ENCODE data around the gene EIF2S1. TPM values are rescaled to one million over a fixed set of nuclear protein-coding genes. Genes with fewer than 3 reads are reported as not detected.

EIF2S1 gene
- total RNA-seq, 1 donor from 2014 or later: 193 TPM

DNA sequence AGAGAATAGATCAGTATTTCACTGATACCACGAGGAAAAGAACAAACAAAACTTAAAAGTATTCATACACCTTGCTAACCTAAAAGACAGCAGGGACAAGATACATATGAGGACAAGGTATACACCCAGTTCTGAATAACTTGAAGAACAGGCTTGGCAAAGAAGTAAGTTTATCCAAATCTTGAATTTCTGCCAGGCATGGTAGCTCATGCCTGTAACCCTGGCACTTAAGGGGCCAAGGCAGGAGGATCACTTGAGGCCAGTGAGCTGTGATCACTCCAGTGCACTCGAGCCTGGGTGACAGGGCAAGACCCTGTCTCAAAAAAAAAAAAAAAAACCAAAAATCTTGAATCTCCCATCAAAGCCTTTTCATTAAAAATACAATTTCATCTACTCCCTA lies 25.0 kb downstream of the EIF2S1 start:
- H3K9ac ChIP-seq: no peak overlapping the region
- no peaks in the 10 kb centered on the region for H3K9me3 Mint-ChIP-seq
- H3K27me3 ChIP-seq: no peaks in the 10 kb centered on the region
- no peak overlapping the region for H3K27ac Mint-ChIP-seq
- H3K27me3 Mint-ChIP-seq (ENCODE audit: insufficient read depth, low read depth): no peaks in the 10 kb centered on the region
- H3K4me1 Mint-ChIP-seq: no peaks in the 10 kb centered on the region
- peaks cover 29% of the 10 kb centered on the region for H3K36me3 ChIP-seq
- DNase-seq (ENCODE audit: low spot score): no peak
- H3K4me3 Mint-ChIP-seq: no peak overlapping the region
- peaks cover 22% of the 10 kb centered on the region for H3K36me3 Mint-ChIP-seq
- no peak overlapping the region for H2AFZ ChIP-seq (replicated peaks)
- no peaks in the 10 kb centered on the region for H3K4me1 ChIP-seq
- H4K20me1 ChIP-seq (ENCODE audit: low read depth): no peaks in the 10 kb centered on the region
- no peak overlapping the region for H3K27ac ChIP-seq
- H3K79me2 ChIP-seq (ENCODE audit: low read depth): no peaks in the 10 kb centered on the region
- no peak for TF ChIP-seq EZH2phosphoT487 (IDR thresholded peaks at IDR 0.05)
- no peaks in the 10 kb centered on the region for H3K9me3 ChIP-seq (ENCODE audit: low read depth)
- no peak overlapping the region for H3K4me3 ChIP-seq
- no peak overlapping the region for H3K4me2 ChIP-seq
- no peaks in the 10 kb centered on the region for H3F3A ChIP-seq (ENCODE audit: low read depth)

DNA sequence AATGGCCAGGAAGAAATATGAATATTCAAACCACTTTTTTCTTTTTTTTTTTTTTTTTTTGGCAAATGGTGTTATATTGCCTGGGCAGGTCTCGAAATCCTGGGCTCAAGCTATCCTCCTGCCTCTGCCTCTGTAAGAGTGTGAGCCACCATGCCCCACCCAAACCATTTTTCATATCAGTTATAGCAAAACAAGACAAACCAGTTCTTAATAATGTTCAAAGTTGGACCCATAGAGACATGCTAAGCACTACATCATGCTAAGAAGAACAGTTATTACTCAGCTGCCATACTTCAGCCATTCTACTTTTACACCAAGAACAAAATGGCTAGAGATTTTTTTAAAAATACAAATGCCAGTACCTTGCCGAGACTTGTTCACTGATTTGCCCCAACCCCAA lies 25.5 kb downstream of the EIF2S1 start:
- Histone ChIP-seq H3K27ac (no peak overlapping the region), H3K79me2 (ENCODE audit: low read depth) (no peaks in the 10 kb centered on the region), H3K4me3 (no peak overlapping the region), H3K9me3 (ENCODE audit: low read depth) (no peaks in the 10 kb centered on the region), H3K4me2 (no peak overlapping the region), H3K9ac (no peak overlapping the region), H3F3A (ENCODE audit: low read depth) (no peaks in the 10 kb centered on the region), H3K4me1 (no peaks in the 10 kb centered on the region), H4K20me1 (ENCODE audit: low read depth) (no peaks in the 10 kb centered on the region), H3K27me3 (no peaks in the 10 kb centered on the region), H2AFZ (replicated peaks) (no peak overlapping the region), H3K36me3 (peaks cover 25% of the 10 kb centered on the region)
- Mint-ChIP-seq H3K4me1 (no peaks in the 10 kb centered on the region), H3K27ac (no peak overlapping the region), H3K9me3 (no peaks in the 10 kb centered on the region), H3K4me3 (no peak overlapping the region), H3K36me3 (peaks cover 20% of the 10 kb centered on the region), H3K27me3 (ENCODE audit: insufficient read depth, low read depth) (peaks cover 2% of the 10 kb centered on the region)
- no peak for DNase-seq (ENCODE audit: low spot score)
- TF ChIP-seq, protein P1, sequence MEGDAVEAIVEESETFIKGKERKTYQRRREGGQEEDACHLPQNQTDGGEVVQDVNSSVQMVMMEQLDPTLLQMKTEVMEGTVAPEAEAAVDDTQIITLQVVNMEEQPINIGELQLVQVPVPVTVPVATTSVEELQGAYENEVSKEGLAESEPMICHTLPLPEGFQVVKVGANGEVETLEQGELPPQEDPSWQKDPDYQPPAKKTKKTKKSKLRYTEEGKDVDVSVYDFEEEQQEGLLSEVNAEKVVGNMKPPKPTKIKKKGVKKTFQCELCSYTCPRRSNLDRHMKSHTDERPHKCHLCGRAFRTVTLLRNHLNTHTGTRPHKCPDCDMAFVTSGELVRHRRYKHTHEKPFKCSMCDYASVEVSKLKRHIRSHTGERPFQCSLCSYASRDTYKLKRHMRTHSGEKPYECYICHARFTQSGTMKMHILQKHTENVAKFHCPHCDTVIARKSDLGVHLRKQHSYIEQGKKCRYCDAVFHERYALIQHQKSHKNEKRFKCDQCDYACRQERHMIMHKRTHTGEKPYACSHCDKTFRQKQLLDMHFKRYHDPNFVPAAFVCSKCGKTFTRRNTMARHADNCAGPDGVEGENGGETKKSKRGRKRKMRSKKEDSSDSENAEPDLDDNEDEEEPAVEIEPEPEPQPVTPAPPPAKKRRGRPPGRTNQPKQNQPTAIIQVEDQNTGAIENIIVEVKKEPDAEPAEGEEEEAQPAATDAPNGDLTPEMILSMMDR (IDR thresholded peaks at IDR 0.05): no peak
- TF ChIP-seq EZH2phosphoT487 (IDR thresholded peaks at IDR 0.05): no peak
- no peak for TF ChIP-seq EZH2 (IDR thresholded peaks at IDR 0.05)

DNA sequence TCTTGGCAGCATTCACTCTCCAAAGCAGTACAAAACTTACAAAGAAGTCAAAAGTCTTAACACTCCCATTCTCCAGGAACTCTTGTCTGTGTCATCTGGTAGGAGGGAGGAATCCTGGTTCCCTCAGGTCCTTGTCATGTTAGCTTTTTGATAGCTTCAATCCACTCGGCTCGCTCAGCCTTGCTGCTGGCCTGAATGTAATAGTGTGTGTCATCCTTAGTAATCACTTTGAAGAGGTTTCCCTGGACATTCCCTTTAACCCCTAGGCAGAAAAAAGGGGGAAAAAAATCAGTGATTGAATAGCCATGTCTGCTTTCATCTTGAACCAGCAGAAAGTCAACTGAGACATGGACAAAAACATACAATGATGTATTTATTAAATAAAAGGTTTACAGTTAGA lies 27.1 kb downstream of the EIF2S1 start:
- Histone ChIP-seq H4K20me1 (ENCODE audit: low read depth) (no peaks in the 10 kb centered on the region), H3K36me3 (peaks cover 15% of the 10 kb centered on the region), H3K4me3 (no peak overlapping the region), H3K9me3 (ENCODE audit: low read depth) (no peaks in the 10 kb centered on the region), H3K4me1 (no peaks in the 10 kb centered on the region), H3F3A (ENCODE audit: low read depth) (no peaks in the 10 kb centered on the region), H2AFZ (replicated peaks) (no peak overlapping the region), H3K9ac (no peak overlapping the region), H3K27me3 (no peaks in the 10 kb centered on the region), H3K4me2 (no peak overlapping the region), H3K27ac (no peak overlapping the region), H3K79me2 (ENCODE audit: low read depth) (no peaks in the 10 kb centered on the region)
- Mint-ChIP-seq H3K36me3 (peaks cover 16% of the 10 kb centered on the region), H3K9me3 (no peaks in the 10 kb centered on the region), H3K4me3 (no peak overlapping the region), H3K4me1 (no peaks in the 10 kb centered on the region), H3K27me3 (ENCODE audit: insufficient read depth, low read depth) (peaks cover 5% of the 10 kb centered on the region), H3K27ac (no peak overlapping the region)
- DNase-seq (ENCODE audit: low spot score): no peak
- no peak for TF ChIP-seq EZH2 (IDR thresholded peaks at IDR 0.05)
- TF ChIP-seq, protein P1 (IDR thresholded peaks at IDR 0.05): no peak
- TF ChIP-seq EZH2phosphoT487 (IDR thresholded peaks at IDR 0.05): no peak

DNA sequence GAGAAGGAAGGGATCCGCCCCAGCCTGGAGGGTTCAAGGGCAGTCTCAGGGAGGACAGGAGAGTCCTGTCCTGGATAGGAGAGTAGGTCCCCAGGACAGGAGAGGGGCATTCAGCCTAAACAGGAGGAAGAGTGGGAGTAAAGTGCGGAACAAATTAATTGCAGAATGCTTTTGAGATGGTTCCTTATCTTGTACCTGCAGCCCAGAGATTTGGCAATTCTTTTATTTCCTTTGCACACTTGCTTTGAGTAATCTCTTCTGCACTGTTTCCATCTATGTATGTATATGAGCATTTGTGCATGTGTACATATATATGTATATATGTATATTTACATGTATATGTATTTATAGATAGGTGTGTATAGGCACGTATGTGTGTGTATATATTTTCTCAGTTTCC lies 29.1 kb downstream of the EIF2S1 start:
- Mint-ChIP-seq H3K4me3 (no peak overlapping the region), H3K4me1 (peaks cover 2% of the 10 kb centered on the region), H3K27me3 (ENCODE audit: insufficient read depth, low read depth) (peaks cover 8% of the 10 kb centered on the region), H3K9me3 (no peaks in the 10 kb centered on the region), H3K27ac (no peak overlapping the region), H3K36me3 (peaks cover 7% of the 10 kb centered on the region)
- no peak overlapping the region for H2AFZ ChIP-seq (replicated peaks)
- H4K20me1 ChIP-seq (ENCODE audit: low read depth): no peaks in the 10 kb centered on the region
- H3F3A ChIP-seq (ENCODE audit: low read depth): no peaks in the 10 kb centered on the region
- no peak overlapping the region for H3K9ac ChIP-seq
- H3K4me2 ChIP-seq: no peak overlapping the region
- H3K27ac ChIP-seq: no peak overlapping the region
- H3K4me3 ChIP-seq: no peak overlapping the region
- peaks cover 2% of the 10 kb centered on the region for H3K36me3 ChIP-seq
- H3K79me2 ChIP-seq (ENCODE audit: low read depth): no peaks in the 10 kb centered on the region
- DNase-seq (ENCODE audit: low spot score): no peak
- H3K9me3 ChIP-seq (ENCODE audit: low read depth): no peaks in the 10 kb centered on the region
- TF ChIP-seq, protein P1 (IDR thresholded peaks at IDR 0.05): no peak
- TF ChIP-seq EZH2 (IDR thresholded peaks at IDR 0.05) (no peak), EZH2phosphoT487 (IDR thresholded peaks at IDR 0.05) (no peak)
- H3K27me3 ChIP-seq: no peaks in the 10 kb centered on the region
- H3K4me1 ChIP-seq: no peaks in the 10 kb centered on the region
